HK-2 (cell line): ENCODE measurements around the gene ACTRT3.

Source experiments
- DNase-seq: peaks from one replicate; pipeline ENCODE4 v3.0.0-alpha.2; 2018; ENCODE audit not compliant: unreplicated experiment

Gene ACTRT3

DNA sequence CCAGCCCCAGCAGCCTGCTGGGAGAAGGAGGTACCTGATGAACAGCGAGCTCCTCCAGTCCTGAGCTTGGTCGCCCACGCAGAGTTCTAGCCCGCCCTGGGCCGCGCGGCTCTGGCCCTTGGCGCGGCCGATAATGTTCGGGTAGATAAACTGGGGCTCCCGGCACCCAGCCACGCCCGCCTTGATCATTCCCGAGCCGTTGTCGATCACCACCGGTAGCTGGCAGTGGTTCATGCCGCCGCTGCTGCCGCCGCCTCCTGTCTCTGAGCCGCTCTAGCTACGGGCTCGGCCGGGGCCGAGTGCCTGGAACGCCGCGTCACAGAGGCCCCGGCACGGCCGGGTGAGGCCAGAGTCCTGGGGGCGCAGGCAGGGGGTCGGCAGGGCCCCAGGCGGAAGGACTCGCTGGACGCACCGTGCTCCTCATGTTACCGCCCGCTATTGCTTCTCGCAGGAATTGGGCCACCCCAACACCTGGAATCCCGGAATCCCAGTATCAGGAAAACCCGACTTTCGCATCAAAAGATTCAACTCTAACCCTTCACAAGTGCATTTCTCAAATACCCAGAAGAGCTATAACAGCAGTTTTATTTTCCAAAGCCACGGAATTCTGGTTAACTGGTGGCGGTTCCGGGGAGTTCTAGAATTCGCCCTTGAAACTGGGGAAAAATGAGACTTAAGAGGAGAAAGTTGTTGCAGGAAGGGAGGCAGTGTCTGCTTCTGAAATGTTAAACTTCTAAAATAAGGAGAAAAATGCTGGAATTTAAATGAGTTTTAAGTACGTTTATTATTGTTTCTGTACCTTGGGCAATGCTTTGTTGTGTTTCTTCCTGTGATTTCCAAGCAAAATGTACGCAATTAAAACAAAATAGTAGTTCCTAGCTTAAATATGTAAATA, at the start of gene ACTRT3:
ACTRT3 (minus strand) TSS at position 275 of the 895 bp plus-strand sequence; CDS start at position 234, 41 bp downstream.
- peak; percentile 67 for DNase-seq

GRCh38 chr3:169818316-169818715, 49.0 kb upstream of the ACTRT3 start:
- DNase-seq = no peak

GRCh38 chr3:169815590-169816150, 46.3 kb upstream of the ACTRT3 start:
- DNase-seq = no peak

- DNase-seq = no peak
These were observed 44.6 kb upstream of the ACTRT3 start for GRCh38 chr3:169813757-169814517.

DNA sequence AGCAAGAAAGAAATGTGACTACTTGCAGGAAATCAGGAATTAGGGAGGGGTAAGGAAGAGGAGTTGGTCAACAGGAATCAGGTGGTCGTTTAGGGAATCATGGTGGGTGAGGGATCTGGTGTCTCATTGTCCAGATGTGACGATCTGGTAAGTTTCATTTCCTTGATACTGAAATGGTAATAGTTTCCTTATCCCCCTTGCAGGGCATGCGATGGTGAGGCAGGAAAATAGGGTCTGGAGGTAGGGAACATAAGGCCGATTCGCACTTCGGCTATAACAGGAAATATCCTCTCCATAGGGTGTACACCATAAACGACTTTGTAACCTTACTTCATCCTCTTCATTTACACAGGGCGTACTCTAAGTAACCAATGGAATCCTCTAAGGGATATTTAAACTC, 43.9 kb upstream of the ACTRT3 start:
- DNase-seq = no peak

- peak; percentile 66 for DNase-seq
These were observed 43.2 kb upstream of the ACTRT3 start, which contains the start of the genes LRRC34 and LRRIQ4 for GRCh38 chr3:169812332-169813235. LRRC34 (minus strand) TSS chr3:169812904; CDS start chr3:169812548, 356 bp downstream. LRRIQ4 (plus strand) TSS chr3:169812870; CDS start chr3:169821922, 9,052 bp downstream.

- DNase-seq = peak; percentile 24
These were observed 42.4 kb upstream of the ACTRT3 start for GRCh38 chr3:169811631-169812331.

DNA sequence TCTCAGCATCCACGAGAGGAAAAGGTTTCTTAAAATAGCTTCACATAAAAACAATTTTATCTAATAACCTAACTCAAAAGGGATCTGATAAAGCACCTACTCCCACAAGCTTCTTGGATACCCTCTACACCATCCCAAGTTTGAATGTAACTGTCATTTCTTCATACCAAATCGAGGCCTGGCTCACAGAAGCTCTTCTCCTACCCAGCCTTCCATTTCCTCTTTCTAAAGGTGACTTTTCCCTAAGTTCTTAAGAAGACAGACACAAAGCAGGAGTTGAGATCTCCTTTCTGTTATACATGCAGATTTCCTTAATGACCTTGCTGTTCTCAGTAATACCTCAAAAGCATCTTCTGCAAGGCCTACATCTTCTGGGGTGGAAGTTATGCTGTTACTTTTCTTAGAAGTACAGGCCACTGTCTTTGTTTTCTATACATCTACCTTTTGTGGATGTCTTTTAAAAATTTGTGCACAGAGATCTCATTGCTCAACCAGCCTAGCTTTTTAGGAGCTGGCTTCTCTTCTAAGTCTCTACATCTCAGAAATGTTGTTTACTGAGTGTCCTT, 40.0 kb upstream of the ACTRT3 start:
- no peak for DNase-seq

DNA sequence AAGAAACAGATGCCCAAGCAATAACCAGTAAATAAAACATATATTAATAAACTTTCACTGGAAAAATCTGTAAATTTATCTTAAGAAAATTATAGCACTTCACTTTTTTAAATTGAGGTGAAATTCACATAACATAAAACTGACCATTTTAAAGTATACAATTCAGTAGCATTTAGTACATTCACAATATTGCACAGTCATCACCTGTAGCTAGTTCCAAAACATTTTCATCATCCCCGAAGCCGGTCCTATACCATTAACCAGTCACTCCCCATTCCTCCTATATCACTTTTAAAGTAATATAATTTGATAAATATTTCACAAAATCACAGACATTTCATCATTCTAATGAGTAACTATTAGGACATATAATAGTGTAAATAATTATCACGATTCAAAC, 35.3 kb upstream of the ACTRT3 start:
- no peak for DNase-seq

- no peak for DNase-seq
These were observed 23.0 kb upstream of the ACTRT3 start for GRCh38 chr3:169792359-169792758.

GRCh38 chr3:169790687-169791429, 21.5 kb upstream of the ACTRT3 start:
- DNase-seq = no peak

- DNase-seq = no peak
These were observed 20.9 kb upstream of the ACTRT3 start for GRCh38 chr3:169790219-169790618.

- DNase-seq = no peak
These were observed 18.4 kb upstream of the ACTRT3 start for GRCh38 chr3:169787791-169788190.

- no peak for DNase-seq
These were observed 17.8 kb upstream of the ACTRT3 start for GRCh38 chr3:169787120-169787519.

- DNase-seq = no peak
These were observed 12.0 kb upstream of the ACTRT3 start for GRCh38 chr3:169781209-169781855.

- DNase-seq = no peak
These were observed 11.4 kb upstream of the ACTRT3 start for GRCh38 chr3:169780742-169781141.

DNA sequence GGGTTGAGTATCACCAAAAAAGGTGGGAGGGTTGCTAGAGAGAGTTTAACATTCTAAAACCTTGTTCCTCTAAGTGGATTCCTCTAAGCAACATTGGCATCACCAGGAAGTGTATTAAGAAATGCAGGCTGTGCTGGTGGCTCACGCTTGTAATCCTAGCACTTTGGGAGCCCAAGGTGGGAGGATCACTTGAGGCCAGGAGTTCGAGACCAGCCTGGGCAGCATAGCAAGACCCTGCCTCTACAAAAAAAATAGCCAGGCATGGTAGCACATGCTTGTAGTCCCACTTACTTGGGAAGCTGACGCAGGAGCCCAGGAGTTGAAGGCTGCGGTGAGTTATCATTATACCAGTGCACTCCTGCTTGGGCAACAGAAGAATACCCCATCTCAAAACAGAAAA, 8.5 kb upstream of the ACTRT3 start:
- DNase-seq = no peak

DNA sequence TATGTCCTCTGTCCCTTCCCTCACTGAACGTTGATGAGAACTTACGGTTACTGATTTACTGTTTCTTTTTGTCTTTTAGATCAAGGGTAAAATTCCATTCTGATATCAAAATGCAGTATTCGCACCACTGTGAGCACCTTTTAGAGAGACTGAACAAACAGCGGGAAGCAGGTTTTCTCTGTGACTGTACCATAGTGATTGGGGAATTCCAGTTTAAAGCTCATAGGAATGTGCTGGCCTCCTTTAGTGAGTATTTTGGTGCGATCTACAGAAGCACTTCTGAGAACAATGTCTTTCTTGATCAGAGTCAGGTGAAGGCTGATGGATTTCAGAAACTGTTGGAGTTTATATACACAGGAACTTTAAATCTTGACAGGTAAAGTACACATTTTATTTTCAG, 4.8 kb upstream of the ACTRT3 start:
- no peak for DNase-seq
